Stimulated activated CD4-positive, alpha-beta T cell treated with anti-CD3 and anti-CD28 coated beads, Interleukin-1b, Interleukin-23, amount 100 ng/mL, for 4 hours (primary cell): ENCODE data around the gene IGF2BP1.
"Not testable (repeated sequence)": the region's sequence is repeated elsewhere in the genome, so short reads cannot be mapped to it uniquely, and the experiment has no call there.

Source experiments
- DNase-seq, 2 donors: peaks; one replicate each; pipeline ENCODE4 v3.0.0-alpha.2; 2020; ENCODE audit warnings: low read depth in 2 of 2

IGF2BP1 gene

GRCh38 chr17:48995974-48996721 is 1.0 kb upstream of the IGF2BP1 start:
- no peak for DNase-seq

GRCh38 chr17:48996722-48997102 is 473 bp upstream of the IGF2BP1 start:
- no peak for DNase-seq

GRCh38 chr17:48997827-48998586 is 822 bp downstream of the IGF2BP1 start:
- DNase-seq = peak in 1 of 2 donors; percentile 5

- DNase-seq = no peak
Measured at GRCh38 chr17:48998587-48999440, 1.6 kb downstream of the IGF2BP1 start.

- DNase-seq = no peak
Measured at GRCh38 chr17:49000943-49001342, 3.8 kb downstream of the IGF2BP1 start.

GRCh38 chr17:49001671-49002070 is 4.5 kb downstream of the IGF2BP1 start:
- DNase-seq = no peak

- DNase-seq = no peak
Measured at GRCh38 chr17:49002331-49002730, 5.1 kb downstream of the IGF2BP1 start.

GRCh38 chr17:49002766-49003165 is 5.6 kb downstream of the IGF2BP1 start:
- no peak for DNase-seq

- no peak for DNase-seq
Measured at GRCh38 chr17:49003557-49004511, 6.6 kb downstream of the IGF2BP1 start.

GRCh38 chr17:49005140-49005539 is 8.0 kb downstream of the IGF2BP1 start:
- no peak for DNase-seq

GRCh38 chr17:49008908-49009307 is 11.7 kb downstream of the IGF2BP1 start:
- not testable (repeated sequence) for DNase-seq

- DNase-seq = no peak
Measured at GRCh38 chr17:49012769-49013255, 15.6 kb downstream of the IGF2BP1 start.

- no peak for DNase-seq
Measured at GRCh38 chr17:49013311-49014213, 16.4 kb downstream of the IGF2BP1 start.

- DNase-seq = no peak
Measured at GRCh38 chr17:49015179-49015923, 18.2 kb downstream of the IGF2BP1 start.

- no peak for DNase-seq
Measured at GRCh38 chr17:49015924-49016774, 19.0 kb downstream of the IGF2BP1 start.

GRCh38 chr17:49016775-49017463 is 19.7 kb downstream of the IGF2BP1 start:
- no peak for DNase-seq

GRCh38 chr17:49018116-49018612 is 21.0 kb downstream of the IGF2BP1 start:
- DNase-seq = no peak
